Stimulated activated CD8-positive, alpha-beta memory T cell treated with anti-CD3 and anti-CD28 coated beads, Interleukin-7, amount 100 ng/mL, for 4 hours (primary cell): Measurements from ENCODE around the gene GMEB2.

Experiments used
- DNase-seq, 2 donors: peaks; one replicate each; pipeline ENCODE4 v3.0.0-alpha.2; 2020; ENCODE audit warnings: low read depth in 2 of 2

Gene GMEB2

DNA sequence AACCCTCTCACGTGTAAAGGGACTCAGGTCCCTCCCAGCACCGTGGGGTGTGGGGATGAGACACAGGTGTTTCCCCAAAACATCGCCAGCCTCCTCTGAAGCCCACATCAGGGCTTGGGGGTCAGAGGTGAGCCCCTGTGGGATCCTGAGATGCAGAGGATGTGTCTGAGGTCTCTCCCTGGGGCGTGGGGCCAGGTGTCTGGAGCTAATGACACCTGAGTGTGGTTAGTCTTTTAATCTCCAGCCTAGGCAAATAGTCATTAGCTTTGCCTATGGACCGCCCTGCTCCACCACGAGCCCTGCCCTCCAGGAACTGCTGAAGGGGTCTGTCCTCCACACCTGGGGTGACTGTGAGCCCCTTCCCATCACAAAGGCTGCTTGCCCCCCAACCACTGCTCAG is 81.1 kb downstream of the GMEB2 start:
- no peak for DNase-seq

DNA sequence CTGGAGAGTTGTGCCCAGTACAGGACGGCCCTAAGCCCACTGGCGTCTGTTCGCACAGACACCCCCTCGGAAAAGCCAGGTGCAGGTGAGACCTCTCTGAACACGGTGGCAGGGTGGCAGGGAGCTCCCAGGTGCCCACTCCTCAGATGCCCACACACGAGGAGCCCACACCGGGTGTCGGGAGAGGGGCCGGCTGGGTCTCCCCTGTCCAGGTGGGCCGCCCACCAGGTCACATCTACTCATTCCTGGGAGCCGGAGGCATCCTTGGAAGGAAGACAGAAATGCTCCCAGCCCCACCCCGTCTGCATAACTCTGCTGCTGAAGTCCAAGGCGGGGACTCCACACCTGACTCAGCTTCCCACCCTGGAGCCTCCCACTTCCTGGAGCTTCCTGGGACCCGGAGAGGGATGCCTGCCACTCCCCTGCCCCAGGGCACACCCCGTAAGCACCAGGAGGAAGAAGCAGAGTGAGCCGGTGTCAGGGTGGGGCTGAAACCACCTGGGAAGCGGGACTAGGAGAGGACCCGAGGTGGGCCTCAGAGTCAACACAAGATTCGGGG is 81.9 kb downstream of the GMEB2 start:
- no peak for DNase-seq

DNA sequence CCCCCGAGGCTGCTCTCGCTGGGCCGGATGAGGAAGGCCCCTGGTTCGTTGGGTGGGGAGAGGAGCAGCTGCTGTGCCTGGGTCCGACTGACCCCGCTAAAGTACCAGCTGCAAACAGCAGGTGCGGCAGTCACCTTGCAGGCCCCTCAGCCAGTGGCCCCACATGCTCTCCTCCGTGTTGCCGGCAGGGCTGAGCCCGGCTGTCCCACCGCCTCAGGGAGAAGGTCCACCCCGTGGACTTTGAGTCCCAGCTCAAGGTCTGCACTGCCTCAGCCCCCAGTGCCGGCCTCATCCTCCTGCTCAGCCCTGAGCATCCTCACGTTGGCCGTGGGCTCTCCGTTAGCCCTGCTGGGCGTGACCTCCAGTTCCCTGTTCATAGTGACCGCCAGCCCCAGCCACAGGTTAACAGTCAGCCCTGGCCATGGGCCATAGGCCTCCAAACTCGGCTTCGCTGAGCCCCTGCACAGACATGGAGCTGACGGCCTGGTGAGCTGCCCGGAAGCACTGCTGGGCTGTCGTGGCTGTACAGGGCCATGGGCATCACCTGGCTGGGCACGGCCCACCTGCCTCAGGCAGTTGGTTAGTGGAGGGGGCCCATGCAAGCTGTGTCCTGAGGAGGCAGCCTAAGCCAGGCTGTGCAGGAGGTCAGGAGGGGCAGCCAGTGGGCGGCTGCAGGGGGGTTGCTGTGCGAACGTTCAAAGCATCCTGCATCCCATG is 82.5 kb downstream of the GMEB2 start:
- no peak for DNase-seq

DNA sequence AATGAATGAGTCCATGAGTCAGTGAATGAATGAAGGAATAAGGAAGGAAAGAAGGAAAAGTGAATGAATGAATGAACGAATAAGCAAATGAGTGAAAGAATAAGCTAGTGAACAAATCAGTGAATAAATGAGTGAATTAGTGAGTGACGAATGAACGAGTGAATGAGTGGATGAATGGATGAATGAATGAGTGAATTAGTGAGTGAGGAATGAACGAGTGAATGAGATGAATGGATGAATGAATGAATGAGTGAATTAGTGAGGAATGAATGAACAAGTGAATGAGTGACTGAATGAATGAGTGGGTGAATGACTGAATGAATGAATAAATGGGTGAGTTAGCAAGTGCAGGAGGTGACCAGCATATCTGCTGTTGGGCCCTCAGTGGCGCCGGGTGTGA is 83.2 kb downstream of the GMEB2 start:
- DNase-seq, result no peak

DNA sequence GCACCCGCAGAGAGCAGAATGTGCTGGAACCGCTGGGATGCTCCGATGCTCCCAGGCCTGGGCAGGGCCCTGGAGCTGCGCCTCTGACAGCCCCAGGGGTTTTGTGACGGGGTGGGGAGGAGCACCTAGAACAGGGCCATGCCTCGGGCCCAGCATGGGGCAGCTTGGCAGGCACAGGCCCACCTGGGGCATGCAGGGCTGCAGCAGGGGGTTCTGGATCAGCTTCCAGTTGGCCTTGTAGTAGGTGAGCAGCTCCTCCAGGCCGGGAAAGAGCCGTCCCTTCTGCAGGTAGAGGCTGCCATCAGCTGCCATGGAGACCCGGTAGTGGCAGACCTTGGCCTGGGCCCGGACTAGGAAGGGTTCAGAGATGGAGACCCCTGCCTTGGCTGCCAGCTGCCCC is 83.8 kb downstream of the GMEB2 start:
- no peak for DNase-seq

DNA sequence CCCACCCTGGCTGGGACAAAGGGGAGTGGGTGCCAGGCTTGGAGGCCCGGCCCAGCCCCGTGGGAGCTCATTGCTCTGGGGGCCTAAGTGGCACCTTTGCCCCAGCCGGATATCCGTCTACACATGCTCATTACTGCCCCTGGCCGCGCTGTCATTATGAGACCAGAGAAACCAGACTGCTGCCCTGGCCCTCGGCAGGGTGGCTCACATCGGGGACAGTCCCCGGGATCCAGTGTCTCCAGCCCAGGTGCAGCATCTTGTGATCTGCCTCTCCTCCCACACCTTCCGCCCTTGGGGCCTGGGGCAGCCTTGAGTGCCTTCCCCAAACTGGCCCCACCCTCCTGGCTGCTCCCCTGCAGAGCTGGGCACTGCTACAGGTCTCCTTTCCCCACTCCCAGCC is 84.2 kb downstream of the GMEB2 start:
- DNase-seq, result no peak

DNA sequence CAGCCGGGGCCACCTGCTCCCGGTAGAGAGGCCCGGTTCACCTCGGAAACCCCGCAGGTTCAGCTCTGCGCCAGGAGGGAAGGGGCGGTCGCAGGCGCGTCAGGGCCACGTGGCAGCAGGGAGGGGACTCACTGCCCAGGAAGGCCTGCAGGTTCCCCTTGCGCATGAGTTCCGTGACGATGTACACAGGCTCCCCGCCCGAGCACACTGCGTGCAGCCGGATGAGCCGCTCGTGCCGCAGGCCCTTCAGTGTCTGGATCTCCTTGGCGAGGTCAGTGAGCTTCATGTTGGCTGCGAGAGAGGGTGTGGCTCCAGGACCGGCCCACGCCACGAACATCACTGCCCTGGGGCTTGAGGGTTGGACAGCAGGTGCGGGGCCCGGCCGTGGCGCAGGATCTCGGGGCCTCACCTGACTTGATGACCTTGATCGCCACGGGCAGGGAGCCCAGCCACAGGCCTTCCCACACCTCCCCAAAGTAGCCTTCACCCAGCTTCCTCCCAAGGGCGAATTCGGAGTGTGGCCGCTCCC is 84.8 kb downstream of the GMEB2 start:
- no peak for DNase-seq

DNA sequence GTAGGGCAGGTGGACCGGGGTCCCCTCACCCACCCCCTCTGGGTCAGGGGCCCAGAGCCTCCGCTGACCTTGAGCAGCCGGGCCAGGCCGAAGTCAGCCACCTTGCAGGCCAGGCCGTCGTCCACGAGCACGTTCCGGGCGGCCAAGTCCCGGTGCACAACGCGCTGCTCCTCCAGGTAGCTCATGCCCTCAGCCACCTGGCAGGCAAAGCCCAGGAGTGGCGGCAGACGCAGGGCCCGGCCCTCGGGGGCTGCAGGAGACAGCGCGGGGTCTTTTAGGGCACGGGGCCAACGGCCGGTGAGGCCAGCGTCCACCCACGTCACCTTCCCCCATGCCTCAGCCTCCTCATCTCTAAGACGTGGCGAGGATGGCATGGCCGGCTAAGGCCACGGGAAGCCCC is 85.5 kb downstream of the GMEB2 start:
- no peak for DNase-seq

DNA sequence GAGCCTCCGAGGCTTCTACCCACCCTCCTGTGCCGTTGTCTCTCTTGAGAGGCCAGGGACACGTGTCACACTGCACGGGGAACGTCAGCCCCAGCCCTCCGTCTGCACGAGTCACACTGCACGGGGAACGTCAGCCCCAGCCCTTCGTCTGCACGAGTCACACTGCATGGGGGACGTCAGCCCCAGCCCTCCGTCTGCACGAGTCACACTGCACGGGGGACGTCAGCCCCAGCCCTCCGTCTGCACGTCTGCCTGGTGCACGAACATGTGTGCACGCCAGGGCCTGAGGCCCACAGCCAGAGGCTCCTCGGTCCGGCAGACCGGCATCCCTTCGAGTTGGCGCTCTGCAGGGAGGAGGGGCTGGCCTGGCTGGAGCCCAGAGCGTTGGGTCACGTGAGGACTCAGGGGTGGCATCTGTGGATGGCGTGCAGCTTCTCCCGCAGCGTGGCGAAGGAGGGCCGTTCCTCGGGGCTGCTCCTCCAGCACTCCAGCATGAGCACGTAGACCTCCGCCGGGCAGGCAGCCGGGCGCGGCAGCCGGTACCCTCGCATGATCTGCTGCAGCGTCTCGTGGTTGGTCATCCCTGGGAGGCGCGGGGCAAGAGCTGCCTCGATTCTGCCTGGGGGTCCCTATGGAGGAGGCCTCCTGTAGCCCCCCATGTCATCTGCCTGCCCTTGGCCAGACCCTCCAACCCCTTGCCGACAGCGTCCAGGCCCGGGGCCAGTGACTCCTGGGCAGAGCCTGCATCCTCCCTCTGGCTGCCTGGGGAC is 86.3 kb downstream of the GMEB2 start:
- no peak for DNase-seq

DNA sequence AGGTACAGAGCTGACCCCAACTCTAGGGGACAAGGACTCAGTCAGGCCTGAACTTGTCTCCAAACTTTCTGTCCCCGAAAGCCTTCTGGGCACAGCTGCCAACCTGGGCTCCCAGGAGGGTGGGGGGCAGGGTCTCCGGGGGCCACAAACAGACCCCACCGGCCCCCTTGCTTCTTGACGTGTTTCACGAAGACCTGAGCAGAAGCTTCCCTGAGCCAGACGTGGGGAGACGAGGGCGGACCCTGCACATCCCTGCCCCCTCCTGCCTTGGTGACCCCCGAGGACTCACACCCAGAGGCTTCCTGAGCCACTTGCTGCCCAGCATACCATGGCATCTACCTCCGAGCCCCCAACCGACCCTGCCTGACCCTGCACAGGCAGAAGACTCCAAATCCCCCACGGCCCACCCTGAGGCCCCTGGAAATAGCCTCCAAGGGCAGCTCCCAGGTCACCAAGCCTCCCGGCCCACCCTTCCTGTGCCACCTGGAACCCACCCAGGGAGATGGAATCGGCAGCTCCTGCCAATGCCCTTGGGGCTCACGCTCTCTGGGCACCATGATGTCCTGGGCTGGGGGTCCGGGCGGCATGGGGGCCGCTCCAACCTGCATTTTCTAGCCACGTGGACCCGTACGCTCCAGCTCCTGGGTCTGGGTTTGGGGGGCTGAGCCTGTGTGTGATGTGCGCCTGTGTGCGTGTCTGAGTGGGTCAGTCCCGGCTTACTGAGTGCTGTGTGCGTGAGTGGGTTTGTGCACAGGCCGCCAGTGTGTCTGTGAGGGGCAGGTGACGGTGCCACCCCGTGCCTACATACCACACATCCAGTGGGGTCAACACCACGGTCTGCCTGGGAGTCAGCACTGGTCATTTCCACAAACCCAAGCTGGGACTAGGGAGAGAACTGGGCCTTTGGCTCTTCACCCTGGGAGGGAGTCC is 87.2 kb downstream of the GMEB2 start:
- DNase-seq, result no peak

DNA sequence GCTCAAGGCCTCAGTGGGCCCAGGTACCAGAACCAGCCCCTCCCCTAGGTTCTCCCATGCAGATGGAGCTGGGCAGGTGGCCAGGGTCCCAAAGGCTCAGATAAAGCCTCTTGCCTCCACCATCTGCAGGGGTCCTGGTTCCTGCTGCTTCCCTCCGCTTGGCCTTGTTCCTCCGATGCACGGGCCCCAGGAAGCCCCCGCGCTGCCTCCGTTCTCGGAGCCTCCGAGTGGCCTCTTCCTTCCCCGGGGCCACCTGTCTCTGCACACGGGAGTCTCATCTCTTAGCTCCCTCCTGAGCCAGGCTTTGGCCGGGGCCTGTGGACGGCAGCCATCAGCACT is 87.8 kb downstream of the GMEB2 start:
- no peak for DNase-seq

DNA sequence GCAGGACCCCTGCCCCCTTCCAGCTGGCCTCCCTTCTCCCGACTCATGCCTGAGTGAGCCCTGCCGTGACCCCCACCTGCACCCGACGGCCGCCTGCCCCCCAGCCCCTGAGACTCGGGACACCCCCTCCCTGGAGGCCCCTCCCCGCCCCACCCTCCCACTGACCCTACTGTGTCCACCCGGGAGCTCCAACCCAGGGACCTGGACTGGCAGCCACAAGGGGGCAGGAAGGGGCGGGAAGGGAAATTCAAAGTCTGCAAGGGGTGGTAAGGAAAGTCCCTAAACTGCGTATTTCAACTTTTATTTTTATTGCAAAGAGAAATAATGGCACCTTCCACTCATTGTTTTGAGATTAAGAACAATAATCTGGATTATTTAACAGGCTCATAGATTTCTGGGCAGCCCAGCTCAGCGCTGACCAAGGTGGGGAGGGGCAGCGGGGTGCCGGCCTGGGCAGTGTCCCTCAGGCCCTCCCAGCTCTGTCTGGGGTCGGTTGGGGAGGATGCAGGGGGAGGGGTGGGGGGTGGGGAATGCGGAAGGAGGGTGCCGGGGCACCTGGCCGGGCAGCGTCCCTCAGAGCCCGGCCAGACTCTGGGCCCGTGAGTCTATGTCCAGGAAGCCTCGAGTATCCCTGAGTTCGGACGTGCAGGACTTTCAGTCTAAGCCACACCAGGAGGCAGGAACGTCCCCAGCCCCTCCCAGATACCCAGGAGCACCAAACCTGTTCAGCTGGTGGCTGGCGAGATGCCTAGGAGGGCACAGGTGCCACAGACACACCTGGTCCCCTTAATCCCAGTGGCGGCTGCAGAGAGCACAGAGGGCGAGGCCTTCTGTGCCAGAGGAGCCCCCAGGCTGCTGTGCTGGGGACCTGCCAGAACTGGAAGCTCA is 88.5 kb downstream of the GMEB2 start:
- DNase-seq, result no peak
